ENCODE results near the gene AGAP3.

The AGAP3 gene

DNA sequence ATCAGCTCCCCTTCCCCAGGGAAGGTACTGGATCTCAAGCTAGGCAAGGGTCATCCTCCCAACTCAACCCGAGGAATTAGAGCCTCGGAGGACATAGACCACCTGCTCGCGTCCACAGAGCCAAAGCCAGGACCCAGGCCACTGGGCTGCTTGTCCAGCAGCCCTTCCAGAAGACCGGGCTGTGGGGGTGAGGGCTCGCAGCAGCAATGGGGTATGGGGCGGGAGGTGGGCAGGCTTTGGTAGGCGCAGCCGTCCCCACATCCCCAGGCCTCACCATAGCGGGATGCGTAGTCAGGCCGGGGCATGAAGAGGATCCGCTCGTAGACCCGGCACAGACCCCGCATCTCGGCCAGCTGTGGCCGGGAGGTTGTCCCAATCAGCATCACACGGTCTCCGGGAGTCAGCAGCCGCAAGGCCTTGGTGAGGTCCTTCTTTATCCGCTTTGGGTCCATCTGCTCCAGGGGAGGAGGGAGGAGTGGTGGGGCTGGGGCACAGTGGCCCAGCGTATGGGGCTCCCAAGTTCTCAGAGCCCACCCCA, 105.8 kb downstream of the AGAP3 start:
- no peak for DNase-seq

DNA sequence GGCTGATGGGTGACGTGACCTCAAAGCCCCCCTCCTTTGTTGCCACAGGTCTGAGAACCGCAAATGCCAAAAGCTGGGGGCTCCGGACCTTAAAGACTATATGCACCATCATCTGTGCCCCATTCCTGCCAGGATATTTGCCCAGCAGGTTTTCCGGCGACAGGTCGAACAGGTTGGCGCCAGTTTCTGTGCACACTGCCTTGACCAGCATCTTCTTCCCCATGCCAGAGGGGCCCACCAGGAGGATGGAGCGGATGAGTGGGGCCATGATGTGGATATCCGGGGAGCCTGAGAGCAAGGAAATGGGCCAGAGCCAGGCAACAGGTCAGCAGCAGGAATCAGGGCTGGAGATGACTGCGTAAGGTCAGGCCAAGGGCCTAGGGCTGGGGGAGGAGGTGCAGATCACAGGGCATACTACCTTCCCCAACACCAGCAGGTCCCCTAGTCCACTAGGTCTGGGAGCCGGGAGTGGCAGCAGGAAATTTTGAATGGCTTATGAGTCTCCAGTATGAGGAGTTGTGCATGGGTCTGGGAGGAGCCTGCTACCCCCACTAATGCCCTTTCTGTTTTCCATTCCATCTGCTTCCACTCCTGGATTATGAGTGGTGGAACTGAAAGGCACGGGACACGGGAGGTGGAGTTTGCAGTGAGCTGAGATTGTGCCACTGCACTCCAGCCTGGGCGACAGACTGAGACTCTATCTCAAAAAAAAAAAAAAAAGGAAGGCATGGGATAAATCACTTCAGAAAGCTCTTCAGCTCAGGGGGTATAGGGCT, 107.1 kb downstream of the AGAP3 start:
- no peak for DNase-seq

All from CD4-positive, alpha-beta T cell treated with Interleukin-10 for 1 hour (primary cell).